DOHH2 (cell line): ENCODE measurements around the gene CXCR5.

Experiments
- H3F3A ChIP-seq: fragments of 200-600 bp; sonication (generic), shearing (Covaris generic); 2 replicates; pipeline ENCODE4 v1.6.0; 2016; ENCODE audit warnings: antibody characterized with exemption, mild to moderate bottlenecking; ENCODE audit not compliant: control insufficient read depth, insufficient read depth
- H3K27ac ChIP-seq: fragments of 200-600 bp; sonication (generic); 2 replicates; pipeline ENCODE4 v1.5.1; 2014; ENCODE audit warnings: low read depth, mild to moderate bottlenecking, low read length, moderate library complexity
- H3K27me3 ChIP-seq: fragments of 200-600 bp; sonication (generic); 2 replicates; pipeline ENCODE4 v1.6.1; 2014; ENCODE audit warnings: mild to moderate bottlenecking, low read length, mixed read lengths; ENCODE audit not compliant: control insufficient read depth
- H3K36me3 ChIP-seq: fragments of 200-600 bp; sonication (generic); 2 replicates; pipeline ENCODE4 v1.6.1; 2014; ENCODE audit warnings: mild to moderate bottlenecking, low read length, moderate library complexity, mixed read lengths; ENCODE audit not compliant: control insufficient read depth
- H3K4me1 ChIP-seq: fragments of 200-600 bp; sonication (generic); 2 replicates; pipeline ENCODE4 v1.6.1; 2014; ENCODE audit warnings: mild to moderate bottlenecking, low read length, mixed read lengths; ENCODE audit not compliant: control insufficient read depth
- H3K4me2 ChIP-seq: fragments of 200-600 bp; sonication (generic); 2 replicates; pipeline ENCODE4 v1.6.0; 2014; ENCODE audit warnings: mild to moderate bottlenecking, low read length, moderate library complexity
- H3K4me3 ChIP-seq: fragments of 200-600 bp; sonication (generic); 2 replicates; pipeline ENCODE4 v1.5.1; 2014; ENCODE audit warnings: mild to moderate bottlenecking, low read length, mixed read lengths
- H3K79me2 ChIP-seq: fragments of 200-600 bp; sonication (generic); 2 replicates; pipeline ENCODE4 v1.6.1; 2014; ENCODE audit warnings: mild to moderate bottlenecking, low read length, mixed read lengths; ENCODE audit not compliant: control insufficient read depth
- H3K9me2 ChIP-seq: fragments of 200-600 bp; sonication (generic); replicated peaks from 2 replicates; pipeline ENCODE4 v1.6.1; 2014; ENCODE audit warnings: mild to moderate bottlenecking, low read length, mixed read lengths; ENCODE audit not compliant: control insufficient read depth
- H3K9me3 ChIP-seq: fragments of 200-600 bp; sonication (generic); 2 replicates; pipeline ENCODE4 v1.6.1; 2014; ENCODE audit warnings: antibody characterized with exemption, low read length, mixed read lengths; ENCODE audit not compliant: control insufficient read depth, insufficient read depth
- H4K20me1 ChIP-seq: fragments of 200-600 bp; sonication (generic); 2 replicates; pipeline ENCODE4 v1.6.0; 2014; ENCODE audit warnings: low read depth, mild to moderate bottlenecking, antibody characterized with exemption, low read length, moderate library complexity; ENCODE audit not compliant: control insufficient read depth, insufficient read depth
- CTCF ChIP-seq: fragments of 200-600 bp; sonication (generic); IDR thresholded peaks from one replicate; pipeline ENCODE4 v1.5.1; 2014; ENCODE audit warnings: antibody characterized with exemption, mild to moderate bottlenecking, low read depth, low read length; ENCODE audit not compliant: poor library complexity, severe bottlenecking
- EZH2phosphoT487 ChIP-seq: fragments of 200-600 bp; sonication (generic); IDR thresholded peaks from 2 replicates; pipeline ENCODE4 v1.6.1; 2017; ENCODE audit warnings: borderline replicate concordance, mild to moderate bottlenecking, antibody characterized with exemption, low read length, moderate library complexity, mixed read lengths

The CXCR5 gene

GRCh38 chr11:118908264-118908663 lies 24.6 kb downstream of the CXCR5 start:
- Histone ChIP-seq H3K4me3 (no peak overlapping the region), H3K27me3 (no peaks in the 10 kb centered on the region), H3F3A (peaks cover 10% of the 10 kb centered on the region; the same call in 1 of the 2 replicates), H3K36me3 (peaks cover 7% of the 10 kb centered on the region; the same call in 1 of the 2 replicates), H3K9me2 (no peaks in the 10 kb centered on the region), H3K27ac (no peak overlapping the region), H3K9me3 (no peaks in the 10 kb centered on the region), H4K20me1 (no peaks in the 10 kb centered on the region), H3K79me2 (peaks cover 17% of the 10 kb centered on the region), H3K4me1 (peaks cover 62% of the 10 kb centered on the region), H3K4me2 (no peak overlapping the region)
- TF ChIP-seq EZH2phosphoT487, result no peak
- TF ChIP-seq CTCF, result no peak

- Histone ChIP-seq H4K20me1 (no peaks in the 10 kb centered on the region), H3K4me2 (no peak overlapping the region; the same call in 1 of the 2 replicates), H3K27ac (no peak overlapping the region), H3K27me3 (no peaks in the 10 kb centered on the region), H3K4me1 (peaks cover 70% of the 10 kb centered on the region), H3K9me2 (no peaks in the 10 kb centered on the region), H3K36me3 (0 out of 2 replicates have a peak, but pooled peaks cover 3% of the 10 kb centered on the region), H3K9me3 (no peaks in the 10 kb centered on the region), H3F3A (peaks cover 9% of the 10 kb centered on the region; the same call in 1 of the 2 replicates), H3K4me3 (no peak overlapping the region), H3K79me2 (peaks cover 20% of the 10 kb centered on the region)
- TF ChIP-seq EZH2phosphoT487 (no peak), CTCF (no peak)
These were observed 25.4 kb downstream of the CXCR5 start for GRCh38 chr11:118908901-118909618.

GRCh38 chr11:118909619-118910308 lies 26.1 kb downstream of the CXCR5 start:
- Histone ChIP-seq H3F3A (peaks cover 14% of the 10 kb centered on the region), H3K9me3 (no peaks in the 10 kb centered on the region), H3K9me2 (no peaks in the 10 kb centered on the region), H3K79me2 (peaks cover 20% of the 10 kb centered on the region), H3K36me3 (0 out of 2 replicates have a peak, but pooled peaks cover 3% of the 10 kb centered on the region), H4K20me1 (no peaks in the 10 kb centered on the region), H3K27ac (no peak overlapping the region), H3K27me3 (no peaks in the 10 kb centered on the region), H3K4me3 (no peak overlapping the region), H3K4me1 (peaks cover 77% of the 10 kb centered on the region), H3K4me2 (no peak overlapping the region; the same call in 1 of the 2 replicates)
- TF ChIP-seq CTCF (no peak), EZH2phosphoT487 (no peak)
